Measurements from ENCODE around the gene LPAR5.
"Not testable (repeated sequence)": the region's sequence is repeated elsewhere in the genome, so short reads cannot be mapped to it uniquely, and the experiment has no call there.

Gene LPAR5

DNA sequence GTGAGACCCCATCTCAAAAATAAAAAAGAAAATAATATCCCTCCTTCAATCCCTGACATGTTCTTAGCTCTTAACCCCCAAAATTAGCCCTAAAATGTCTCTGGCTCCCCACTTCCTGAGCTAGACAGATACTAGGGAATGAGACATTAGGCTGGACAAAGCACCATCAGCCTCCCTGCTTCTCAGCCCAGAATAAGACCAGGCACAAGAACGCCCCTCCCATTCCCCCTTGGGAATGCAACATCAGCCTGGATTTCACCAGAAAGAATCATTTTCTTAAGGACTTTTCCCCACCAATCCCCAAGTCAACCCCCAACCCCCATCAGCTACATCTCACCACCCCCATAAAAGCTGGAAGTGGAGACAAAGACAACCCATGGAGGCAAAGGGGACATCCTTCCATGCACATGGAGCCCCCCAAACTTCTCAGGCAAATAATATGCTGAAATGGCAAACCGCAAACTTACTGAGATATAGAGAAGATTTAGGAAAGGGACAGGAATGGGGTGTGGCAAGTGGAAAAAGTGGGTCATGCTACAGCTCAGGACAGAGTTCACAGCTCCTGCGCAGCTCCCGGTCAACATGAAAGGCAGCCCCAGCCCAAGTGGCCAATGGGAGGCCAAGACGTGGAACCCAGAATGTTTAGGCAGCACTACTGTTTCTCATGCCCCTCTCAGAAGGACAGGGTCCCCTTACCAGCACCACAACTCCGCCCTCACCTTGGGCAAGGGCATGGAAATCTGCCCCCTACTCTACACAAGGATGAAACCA, 31.3 kb downstream of the LPAR5 start:
- Histone ChIP-seq H3K36me3 (ENCODE audit: control insufficient read depth, insufficient read depth, low read length) (peaks cover 34% of the 10 kb centered on the region), H3K27me3 (ENCODE audit: control insufficient read depth, insufficient read depth, low read length) (no peaks in the 10 kb centered on the region), H3K4me1 (ENCODE audit: control insufficient read depth, insufficient read depth, low read length) (peaks cover 19% of the 10 kb centered on the region), H3K4me3 (ENCODE audit: low read depth, low read length) (peak overlapping the region; percentile 74), H3K9ac (ENCODE audit: low read depth, low read length) (no peak overlapping the region), H3K9me3 (ENCODE audit: control insufficient read depth, insufficient read depth, low read length) (no peaks in the 10 kb centered on the region)

DNA sequence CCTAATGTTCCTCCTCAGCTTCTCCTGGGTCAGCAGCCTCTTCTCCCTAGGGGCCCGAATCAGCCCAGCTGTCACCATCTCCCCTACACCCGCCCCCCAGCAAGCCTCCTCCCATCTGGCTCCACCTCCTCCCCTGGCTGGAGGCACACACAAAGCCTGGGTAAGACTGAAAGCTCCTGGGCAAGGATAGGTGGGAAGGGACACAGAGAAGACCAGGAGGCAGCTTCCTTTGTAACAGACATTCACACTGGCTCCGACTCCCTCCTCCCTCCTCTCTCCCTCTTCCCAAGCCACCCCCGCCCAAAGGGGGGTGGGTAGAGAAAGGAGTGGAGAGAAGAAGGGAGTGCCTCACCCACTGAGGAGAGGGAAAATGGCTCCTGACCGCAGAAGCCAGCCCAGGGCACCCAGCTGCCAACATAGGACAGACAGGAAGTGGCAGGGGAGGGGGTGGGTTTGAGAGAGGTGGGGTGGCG, 32.6 kb downstream of the LPAR5 start:
- H3K27me3 ChIP-seq (ENCODE audit: control insufficient read depth, insufficient read depth, low read length), result no peaks in the 10 kb centered on the region
- H3K4me3 ChIP-seq (ENCODE audit: low read depth, low read length), result no peak overlapping the region
- no peaks in the 10 kb centered on the region for H3K9me3 ChIP-seq (ENCODE audit: control insufficient read depth, insufficient read depth, low read length)
- H3K36me3 ChIP-seq (ENCODE audit: control insufficient read depth, insufficient read depth, low read length), result peaks cover 46% of the 10 kb centered on the region
- H3K4me1 ChIP-seq (ENCODE audit: control insufficient read depth, insufficient read depth, low read length), result peaks cover 19% of the 10 kb centered on the region
- H3K9ac ChIP-seq (ENCODE audit: low read depth, low read length), result no peak overlapping the region

GRCh38 chr12:6602526-6602925, 33.2 kb downstream of the LPAR5 start:
- Histone ChIP-seq H3K9ac (ENCODE audit: low read depth, low read length) (no peak overlapping the region), H3K4me3 (ENCODE audit: low read depth, low read length) (no peak overlapping the region)

GRCh38 chr12:6595673-6596072, 40.1 kb downstream of the LPAR5 start:
- H3K9ac ChIP-seq (ENCODE audit: low read depth, low read length); H3K27me3 ChIP-seq (ENCODE audit: control insufficient read depth, insufficient read depth, low read length); H3K9me3 ChIP-seq (ENCODE audit: control insufficient read depth, insufficient read depth, low read length); H3K4me1 ChIP-seq (ENCODE audit: control insufficient read depth, insufficient read depth, low read length); H3K4me3 ChIP-seq (ENCODE audit: low read depth, low read length): not testable (repeated sequence)
- H3K36me3 ChIP-seq (ENCODE audit: control insufficient read depth, insufficient read depth, low read length), result peaks cover 81% of the 10 kb centered on the region

More at GRCh38 chr12:6602526-6602925, 33.2 kb downstream of the LPAR5 start:
- H3K9me3 ChIP-seq (ENCODE audit: control insufficient read depth, insufficient read depth, low read length), result no peaks in the 10 kb centered on the region
- H3K36me3 ChIP-seq (ENCODE audit: control insufficient read depth, insufficient read depth, low read length), result peaks cover 52% of the 10 kb centered on the region
- H3K4me1 ChIP-seq (ENCODE audit: control insufficient read depth, insufficient read depth, low read length), result peaks cover 16% of the 10 kb centered on the region
- no peaks in the 10 kb centered on the region for H3K27me3 ChIP-seq (ENCODE audit: control insufficient read depth, insufficient read depth, low read length)

DNA sequence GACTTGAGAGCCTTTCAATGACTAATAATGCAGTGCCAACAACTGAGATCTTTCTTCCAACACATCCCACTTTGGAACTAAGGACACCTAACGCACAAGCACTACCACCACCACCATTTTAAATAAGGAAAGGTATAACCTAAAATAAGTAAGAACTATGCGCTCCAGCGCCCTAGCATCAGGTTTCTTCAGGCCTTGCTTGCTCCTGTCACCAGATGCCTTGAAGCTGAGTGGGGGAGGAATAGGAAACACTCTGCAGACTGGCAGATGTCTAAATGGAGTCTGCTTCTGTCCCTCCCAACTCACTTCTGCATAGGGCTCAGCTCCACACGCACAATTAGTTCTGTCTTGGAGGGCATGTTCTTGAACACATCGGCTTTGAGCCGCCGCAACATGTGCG, 43.7 kb downstream of the LPAR5 start:
- H3K9me3 ChIP-seq (ENCODE audit: control insufficient read depth, insufficient read depth, low read length), result no peaks in the 10 kb centered on the region
- no peaks in the 10 kb centered on the region for H3K27me3 ChIP-seq (ENCODE audit: control insufficient read depth, insufficient read depth, low read length)
- H3K4me1 ChIP-seq (ENCODE audit: control insufficient read depth, insufficient read depth, low read length), result no peaks in the 10 kb centered on the region
- H3K9ac ChIP-seq (ENCODE audit: low read depth, low read length), result no peak overlapping the region
- no peak overlapping the region for H3K4me3 ChIP-seq (ENCODE audit: low read depth, low read length)
- H3K36me3 ChIP-seq (ENCODE audit: control insufficient read depth, insufficient read depth, low read length), result peaks cover 75% of the 10 kb centered on the region

DNA sequence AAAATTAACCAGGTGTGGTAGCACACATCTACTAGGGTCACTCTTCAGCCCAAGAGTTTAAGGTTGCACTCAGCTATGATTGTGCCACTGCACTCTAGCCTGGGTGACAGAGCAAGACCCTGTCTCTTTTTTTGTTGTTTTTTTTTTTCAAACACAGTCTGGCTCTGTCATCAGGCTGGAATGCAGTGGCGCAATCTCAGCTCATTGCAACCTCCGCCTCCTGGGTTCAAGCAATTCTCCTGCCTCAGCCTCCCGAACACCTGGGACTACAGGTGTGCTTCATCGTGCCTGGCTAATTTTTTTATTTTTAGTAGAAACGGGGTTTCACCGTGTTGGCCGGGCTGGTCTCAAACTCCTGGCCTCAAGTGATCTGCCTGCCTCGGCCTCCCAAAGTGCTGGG, 49.2 kb downstream of the LPAR5 start:
- H3K27me3 ChIP-seq (ENCODE audit: control insufficient read depth, insufficient read depth, low read length); H3K4me3 ChIP-seq (ENCODE audit: low read depth, low read length); H3K9me3 ChIP-seq (ENCODE audit: control insufficient read depth, insufficient read depth, low read length); H3K9ac ChIP-seq (ENCODE audit: low read depth, low read length); H3K4me1 ChIP-seq (ENCODE audit: control insufficient read depth, insufficient read depth, low read length): not testable (repeated sequence)
- H3K36me3 ChIP-seq (ENCODE audit: control insufficient read depth, insufficient read depth, low read length), result peaks cover 71% of the 10 kb centered on the region

GRCh38 chr12:6584293-6584692, 51.5 kb downstream of the LPAR5 start:
- Histone ChIP-seq H3K4me3 (ENCODE audit: low read depth, low read length) (no peak overlapping the region), H3K9ac (ENCODE audit: low read depth, low read length) (no peak overlapping the region), H3K4me1 (ENCODE audit: control insufficient read depth, insufficient read depth, low read length) (no peaks in the 10 kb centered on the region), H3K9me3 (ENCODE audit: control insufficient read depth, insufficient read depth, low read length) (no peaks in the 10 kb centered on the region), H3K27me3 (ENCODE audit: control insufficient read depth, insufficient read depth, low read length) (no peaks in the 10 kb centered on the region), H3K36me3 (ENCODE audit: control insufficient read depth, insufficient read depth, low read length) (peaks cover 69% of the 10 kb centered on the region)

- Histone ChIP-seq H3K36me3 (ENCODE audit: control insufficient read depth, insufficient read depth, low read length) (peaks cover 74% of the 10 kb centered on the region), H3K27me3 (ENCODE audit: control insufficient read depth, insufficient read depth, low read length) (no peaks in the 10 kb centered on the region), H3K9me3 (ENCODE audit: control insufficient read depth, insufficient read depth, low read length) (no peaks in the 10 kb centered on the region), H3K4me3 (ENCODE audit: low read depth, low read length) (no peak overlapping the region), H3K4me1 (ENCODE audit: control insufficient read depth, insufficient read depth, low read length) (no peaks in the 10 kb centered on the region), H3K9ac (ENCODE audit: low read depth, low read length) (no peak overlapping the region)
Measured at GRCh38 chr12:6582959-6583358, 52.8 kb downstream of the LPAR5 start.

GRCh38 chr12:6582196-6582595, 53.6 kb downstream of the LPAR5 start:
- no peak overlapping the region for H3K9ac ChIP-seq (ENCODE audit: low read depth, low read length)
- H3K4me1 ChIP-seq (ENCODE audit: control insufficient read depth, insufficient read depth, low read length), result no peaks in the 10 kb centered on the region
- H3K36me3 ChIP-seq (ENCODE audit: control insufficient read depth, insufficient read depth, low read length), result peaks cover 74% of the 10 kb centered on the region
- no peak overlapping the region for H3K4me3 ChIP-seq (ENCODE audit: low read depth, low read length)
- H3K27me3 ChIP-seq (ENCODE audit: control insufficient read depth, insufficient read depth, low read length), result no peaks in the 10 kb centered on the region
- no peaks in the 10 kb centered on the region for H3K9me3 ChIP-seq (ENCODE audit: control insufficient read depth, insufficient read depth, low read length)

GRCh38 chr12:6575648-6576047, 60.1 kb downstream of the LPAR5 start:
- no peak overlapping the region for H3K4me3 ChIP-seq (ENCODE audit: low read depth, low read length)
- no peaks in the 10 kb centered on the region for H3K9me3 ChIP-seq (ENCODE audit: control insufficient read depth, insufficient read depth, low read length)
- H3K27me3 ChIP-seq (ENCODE audit: control insufficient read depth, insufficient read depth, low read length), result no peaks in the 10 kb centered on the region
- peaks cover 56% of the 10 kb centered on the region for H3K36me3 ChIP-seq (ENCODE audit: control insufficient read depth, insufficient read depth, low read length)
- H3K4me1 ChIP-seq (ENCODE audit: control insufficient read depth, insufficient read depth, low read length), result no peaks in the 10 kb centered on the region
- H3K9ac ChIP-seq (ENCODE audit: low read depth, low read length), result no peak overlapping the region

- Histone ChIP-seq H3K9ac (ENCODE audit: low read depth, low read length) (no peak overlapping the region), H3K27me3 (ENCODE audit: control insufficient read depth, insufficient read depth, low read length) (no peaks in the 10 kb centered on the region), H3K36me3 (ENCODE audit: control insufficient read depth, insufficient read depth, low read length) (peaks cover 58% of the 10 kb centered on the region)
Measured at GRCh38 chr12:6574576-6575295, 61.0 kb downstream of the LPAR5 start.

GRCh38 chr12:6573001-6573400, 62.8 kb downstream of the LPAR5 start:
- no peaks in the 10 kb centered on the region for H3K9me3 ChIP-seq (ENCODE audit: control insufficient read depth, insufficient read depth, low read length)
- no peaks in the 10 kb centered on the region for H3K27me3 ChIP-seq (ENCODE audit: control insufficient read depth, insufficient read depth, low read length)
- no peak overlapping the region for H3K4me3 ChIP-seq (ENCODE audit: low read depth, low read length)
- peaks cover 52% of the 10 kb centered on the region for H3K36me3 ChIP-seq (ENCODE audit: control insufficient read depth, insufficient read depth, low read length)
- H3K4me1 ChIP-seq (ENCODE audit: control insufficient read depth, insufficient read depth, low read length), result no peaks in the 10 kb centered on the region
- H3K9ac ChIP-seq (ENCODE audit: low read depth, low read length), result no peak overlapping the region

More at GRCh38 chr12:6574576-6575295, 61.0 kb downstream of the LPAR5 start:
- H3K9me3 ChIP-seq (ENCODE audit: control insufficient read depth, insufficient read depth, low read length), result no peaks in the 10 kb centered on the region
- no peak overlapping the region for H3K4me3 ChIP-seq (ENCODE audit: low read depth, low read length)
- no peaks in the 10 kb centered on the region for H3K4me1 ChIP-seq (ENCODE audit: control insufficient read depth, insufficient read depth, low read length)

All from iPS-15b (cell line).